ENCODE measurements around the gene MIGA1.

GRCh38 chr1:77927414-77927813 lies 148.0 kb downstream of the MIGA1 start:
- TF ChIP-seq RAD21 (CRISPR knock-in tag; IDR thresholded peaks at IDR 0.05) (no peak), JUND (CRISPR knock-in tag; IDR thresholded peaks at IDR 0.05) (no peak), ZBTB42 (CRISPR knock-in tag; IDR thresholded peaks at IDR 0.05) (no peak), SP5 (CRISPR knock-in tag; IDR thresholded peaks at IDR 0.05; ENCODE audit: borderline replicate concordance, low read depth) (no peak), MAX (IDR thresholded peaks at IDR 0.05) (no peak)

Data from HepG2 (cell line).